ENCODE measurements around the gene SFSWAP. TPM values are rescaled to one million over a fixed set of nuclear protein-coding genes. Genes with fewer than 3 reads are reported as not detected.

Gene SFSWAP
- total RNA-seq, 1 experiment from 2014 or later: 23.7 TPM

DNA sequence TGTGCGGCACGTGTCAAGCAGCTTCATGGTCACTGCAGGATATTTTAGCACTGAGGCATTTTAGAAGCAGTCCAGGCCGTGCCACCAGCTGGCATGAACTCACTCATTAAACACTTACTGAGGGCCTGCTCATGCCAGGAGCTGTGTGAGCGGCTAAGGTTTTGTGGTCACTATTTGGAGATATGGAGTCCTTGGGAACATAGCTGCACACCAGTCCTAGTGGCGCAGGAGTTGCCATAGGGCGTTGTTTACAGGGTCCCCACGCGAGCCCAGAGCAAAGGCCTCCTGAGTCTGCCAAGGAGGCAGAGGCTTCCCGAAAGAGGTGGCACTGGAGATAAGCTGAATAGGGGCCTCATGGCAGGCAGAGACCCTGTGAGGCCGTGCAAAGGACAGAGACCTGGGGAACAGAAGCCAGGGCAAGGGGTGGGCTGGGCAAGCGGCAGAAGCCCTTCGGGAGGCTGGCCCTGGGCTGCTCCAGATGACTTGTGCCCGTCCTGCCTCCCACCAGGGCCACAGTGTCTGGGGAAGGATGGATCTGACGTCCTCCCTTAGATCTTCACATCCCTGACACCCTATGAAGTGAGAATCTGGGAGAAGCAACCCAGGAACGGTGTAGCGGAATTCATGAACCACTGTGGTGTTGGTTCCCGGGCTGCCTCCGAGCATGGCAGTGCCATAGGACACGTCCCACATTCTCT lies 38.9 kb downstream of the SFSWAP start:
- DNase-seq (ENCODE audit: low spot score): peak; percentile 32
- in situ Hi-C loops (cut with HindIII; ENCODE audit: low sequenced_read_pairs): no loop called here

- no peak for DNase-seq (ENCODE audit: low spot score)
Observed at GRCh38 chr12:131751335-131751734, 40.4 kb downstream of the SFSWAP start.

DNA sequence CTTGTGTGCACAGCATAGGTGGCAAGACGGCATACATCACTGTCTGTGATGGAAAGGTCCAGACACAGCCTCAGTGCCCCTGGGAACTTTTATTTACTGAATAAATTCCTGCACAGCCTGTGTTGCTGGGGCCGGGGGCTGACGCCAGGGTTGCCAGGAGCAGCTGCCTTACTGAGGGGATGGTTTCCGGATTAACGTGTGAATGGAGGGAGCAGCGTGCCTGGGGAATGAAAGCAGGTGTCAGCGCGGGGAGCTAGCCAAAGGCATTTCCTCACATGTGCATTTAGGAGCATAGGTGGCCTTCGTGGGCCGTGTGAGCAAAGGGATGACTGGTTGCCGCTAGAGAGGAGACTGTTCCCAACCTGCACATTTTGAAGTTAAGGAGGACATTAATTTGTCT lies 41.6 kb downstream of the SFSWAP start:
- no peak for DNase-seq (ENCODE audit: low spot score)

More at GRCh38 chr12:131751335-131751734, 40.4 kb downstream of the SFSWAP start:
- in situ Hi-C loops (cut with HindIII; ENCODE audit: low sequenced_read_pairs): no loop called here

DNA sequence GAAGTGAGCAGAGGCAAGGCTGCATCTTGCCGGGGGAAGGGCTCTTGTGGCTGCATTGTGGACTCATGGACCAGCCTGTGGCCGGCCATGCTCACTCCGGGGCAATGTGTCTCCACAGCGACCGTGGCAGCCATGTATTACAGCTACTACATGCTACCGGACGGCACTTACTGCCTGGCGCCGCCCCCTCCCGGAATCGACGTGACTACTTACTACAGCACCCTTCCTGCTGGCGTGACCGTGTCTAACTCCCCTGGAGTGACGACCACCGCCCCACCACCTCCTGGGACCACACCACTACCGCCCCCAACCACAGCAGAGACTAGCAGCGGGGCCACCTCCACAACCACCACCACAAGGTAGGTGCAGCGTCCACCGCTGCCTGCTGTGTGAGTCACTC lies 42.1 kb downstream of the SFSWAP start:
- in situ Hi-C loops (cut with HindIII; ENCODE audit: low sequenced_read_pairs): no loop called here
- no peak for DNase-seq (ENCODE audit: low spot score)

More for the DNA sequence above, 41.6 kb downstream of the SFSWAP start:
- in situ Hi-C loops (cut with HindIII; ENCODE audit: low sequenced_read_pairs): no loop called here

GRCh38 chr12:131753757-131754156 lies 42.9 kb downstream of the SFSWAP start:
- in situ Hi-C loops (cut with HindIII; ENCODE audit: low sequenced_read_pairs): no loop called here
- no peak for DNase-seq (ENCODE audit: low spot score)

DNA sequence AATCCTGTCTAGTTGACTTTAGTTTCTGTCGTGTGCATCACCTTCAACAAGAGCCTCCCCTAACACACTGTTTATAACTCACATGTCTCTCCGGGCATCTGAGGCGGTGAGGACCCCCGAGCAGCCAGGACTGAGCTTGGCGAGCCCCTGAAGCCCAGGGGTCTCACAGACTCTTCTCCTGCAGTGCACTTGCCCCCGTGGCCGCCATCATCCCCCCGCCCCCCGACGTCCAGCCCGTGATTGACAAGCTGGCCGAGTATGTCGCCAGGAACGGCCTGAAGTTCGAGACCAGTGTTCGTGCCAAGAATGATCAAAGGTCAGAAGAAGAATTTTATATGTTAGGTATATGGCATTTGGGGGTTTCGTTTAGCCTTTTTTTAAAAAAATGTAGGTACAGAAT lies 43.3 kb downstream of the SFSWAP start:
- in situ Hi-C loops (cut with HindIII; ENCODE audit: low sequenced_read_pairs): no loop called here
- DNase-seq (ENCODE audit: low spot score): no peak

DNA sequence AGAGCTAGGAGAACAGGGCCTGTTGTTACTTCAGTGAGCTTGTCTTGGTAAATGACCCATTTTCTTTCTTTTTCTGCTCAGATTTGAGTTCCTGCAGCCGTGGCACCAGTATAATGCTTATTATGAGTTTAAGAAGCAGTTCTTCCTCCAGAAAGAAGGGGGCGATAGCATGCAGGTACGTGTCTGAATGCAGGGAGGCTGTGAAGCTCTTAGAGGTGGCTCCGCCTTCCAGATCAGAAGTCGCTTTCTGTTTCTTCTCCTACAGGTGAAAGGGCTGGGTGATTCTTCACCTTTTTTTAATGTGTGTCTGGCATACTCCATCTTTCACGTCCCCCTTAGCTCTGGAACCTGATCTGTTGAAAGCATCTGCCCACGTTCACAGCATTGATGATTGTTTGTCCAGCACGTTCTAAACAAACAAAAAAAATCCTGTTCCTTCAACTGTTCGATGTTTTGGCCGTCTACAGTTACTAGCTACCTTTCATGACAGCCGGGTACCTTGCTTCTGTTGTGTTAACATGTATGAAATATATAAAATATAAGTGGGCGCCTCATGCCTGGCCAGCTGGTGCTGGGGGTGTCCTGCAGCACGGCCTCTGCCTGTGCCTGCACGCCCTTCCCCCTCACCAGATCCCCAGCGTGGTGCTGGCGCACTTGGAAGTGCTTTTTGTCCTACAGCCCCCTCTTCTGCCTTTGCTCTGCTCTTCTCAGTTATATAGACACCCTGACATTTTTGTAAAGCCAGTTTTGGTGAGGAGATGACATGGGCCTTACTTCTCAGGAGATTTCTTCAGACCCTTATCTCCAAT lies 44.6 kb downstream of the SFSWAP start:
- in situ Hi-C loops (cut with HindIII; ENCODE audit: low sequenced_read_pairs): no loop called here
- DNase-seq (ENCODE audit: low spot score): no peak

GRCh38 chr12:131756441-131756840 lies 45.6 kb downstream of the SFSWAP start:
- DNase-seq (ENCODE audit: low spot score): no peak
- in situ Hi-C loops (cut with HindIII; ENCODE audit: low sequenced_read_pairs): no loop called here

DNA sequence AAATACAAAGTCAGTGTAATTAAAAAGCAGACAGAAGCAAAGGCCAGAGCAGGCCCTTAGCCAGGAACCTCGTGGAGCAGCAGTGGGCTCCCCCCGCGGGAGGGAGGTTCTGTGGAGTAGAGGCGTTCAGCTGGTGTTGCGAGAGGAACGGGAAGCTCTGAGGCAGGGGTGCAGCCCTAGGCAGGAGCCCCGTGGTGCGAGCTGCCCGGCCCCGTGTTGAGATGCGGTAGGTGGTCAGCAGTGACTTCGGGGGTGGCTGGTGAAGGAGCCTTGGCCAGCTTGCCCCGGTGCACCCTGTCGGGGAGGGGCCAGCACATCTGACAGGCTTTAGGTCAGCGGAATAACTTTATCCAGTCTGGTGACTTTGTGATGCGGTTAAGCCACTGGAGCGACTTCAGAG lies 46.2 kb downstream of the SFSWAP start:
- in situ Hi-C loops (cut with HindIII; ENCODE audit: low sequenced_read_pairs): no loop called here
- no peak for DNase-seq (ENCODE audit: low spot score)

- in situ Hi-C loops (cut with HindIII; ENCODE audit: low sequenced_read_pairs): no loop called here
- no peak for DNase-seq (ENCODE audit: low spot score)
Observed at GRCh38 chr12:131758016-131758739, 47.3 kb downstream of the SFSWAP start.

DNA sequence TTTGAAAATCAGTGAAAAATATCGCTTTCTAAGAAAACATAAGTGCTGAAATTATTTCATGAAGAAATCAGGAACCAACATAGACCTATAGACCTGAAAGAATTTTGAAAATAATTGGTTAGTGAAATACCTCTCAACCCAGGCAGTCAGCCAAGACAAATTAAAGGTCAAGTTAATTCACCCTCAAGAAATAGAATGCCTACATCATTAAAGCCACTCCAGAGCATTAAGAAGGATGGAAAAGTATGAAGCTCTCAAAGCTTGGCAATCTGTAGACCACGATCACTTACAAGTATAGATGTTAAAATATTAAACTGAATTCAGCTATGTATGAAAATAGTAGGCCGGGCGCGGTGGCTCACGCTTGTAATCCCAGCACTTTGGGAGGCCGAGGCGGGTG lies 48.3 kb downstream of the SFSWAP start:
- DNase-seq (ENCODE audit: low spot score): no peak
- in situ Hi-C loops (cut with HindIII; ENCODE audit: low sequenced_read_pairs): no loop called here

- no peak for DNase-seq (ENCODE audit: low spot score)
- in situ Hi-C loops (cut with HindIII; ENCODE audit: low sequenced_read_pairs): no loop called here
Observed at GRCh38 chr12:131761638-131762037, 50.7 kb downstream of the SFSWAP start.

GRCh38 chr12:131764738-131765137 lies 53.8 kb downstream of the SFSWAP start:
- in situ Hi-C loops (cut with HindIII; ENCODE audit: low sequenced_read_pairs): no loop called here
- DNase-seq (ENCODE audit: low spot score): no peak

DNA sequence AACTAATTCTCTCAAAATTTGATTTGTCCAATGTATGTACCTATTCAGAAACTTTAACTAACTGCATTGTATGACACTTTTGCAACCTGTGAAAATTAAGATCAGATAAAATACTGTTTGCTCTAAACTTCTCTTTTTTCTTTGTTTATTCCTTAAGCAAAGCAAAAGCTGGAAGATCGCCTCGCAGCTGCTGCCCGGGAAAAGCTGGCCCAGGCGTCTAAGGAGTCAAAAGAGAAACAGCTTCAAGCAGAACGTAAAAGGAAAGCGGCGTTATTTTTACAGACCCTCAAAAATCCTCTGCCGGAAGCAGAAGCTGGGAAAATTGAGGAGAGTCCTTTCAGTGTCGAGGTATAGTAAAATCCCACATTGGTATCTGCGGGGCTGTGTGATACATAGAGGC lies 55.1 kb downstream of the SFSWAP start:
- no peak for DNase-seq (ENCODE audit: low spot score)
- in situ Hi-C loops (cut with HindIII; ENCODE audit: low sequenced_read_pairs): no loop called here

- no peak for DNase-seq (ENCODE audit: low spot score)
- in situ Hi-C loops (cut with HindIII; ENCODE audit: low sequenced_read_pairs): no loop called here
Observed at GRCh38 chr12:131766382-131767107, 55.7 kb downstream of the SFSWAP start.

DNA sequence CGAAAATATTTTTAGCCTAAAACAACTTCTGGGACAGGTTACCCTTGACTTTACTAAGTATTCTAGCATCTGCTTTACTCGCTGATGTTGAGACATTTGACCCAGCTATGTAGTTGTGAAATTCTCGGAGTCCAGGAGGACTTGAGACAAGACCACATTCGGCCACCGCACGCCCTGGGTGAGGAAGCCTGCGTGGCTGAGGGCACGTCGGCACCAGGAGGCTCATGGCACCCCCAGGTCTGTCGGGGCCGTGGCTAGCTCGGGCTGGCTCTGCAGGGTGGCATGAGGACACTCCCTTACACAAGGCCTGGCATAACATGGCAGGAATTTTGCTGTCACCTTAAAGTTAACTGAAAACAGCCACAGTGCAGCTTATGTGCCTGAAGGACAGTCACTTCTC lies 59.2 kb downstream of the SFSWAP start:
- in situ Hi-C loops (cut with HindIII; ENCODE audit: low sequenced_read_pairs): no loop called here

DNA sequence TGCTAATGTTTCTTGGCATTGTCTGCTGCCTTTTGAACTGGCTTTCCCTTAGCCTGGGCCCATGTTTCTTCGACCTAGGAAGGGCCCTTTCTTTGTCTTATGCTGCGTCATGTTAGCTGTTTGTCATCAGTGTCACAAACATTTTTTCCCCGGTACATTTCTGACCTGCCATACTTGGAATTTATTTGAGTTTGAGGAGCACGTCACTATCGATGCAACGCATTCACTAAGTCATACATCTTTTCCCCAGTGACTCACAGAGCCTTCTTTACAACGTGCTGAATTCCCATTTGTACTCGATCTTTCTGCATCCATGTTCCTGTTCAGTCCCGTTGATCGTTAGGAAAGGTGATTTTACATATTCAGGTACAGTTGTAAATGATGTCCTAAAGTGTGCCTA lies 61.1 kb downstream of the SFSWAP start:
- in situ Hi-C loops (cut with HindIII; ENCODE audit: low sequenced_read_pairs): no loop called here
- DNase-seq (ENCODE audit: low spot score): no peak

More for the DNA sequence above, 59.2 kb downstream of the SFSWAP start:
- no peak for DNase-seq (ENCODE audit: low spot score)

DNA sequence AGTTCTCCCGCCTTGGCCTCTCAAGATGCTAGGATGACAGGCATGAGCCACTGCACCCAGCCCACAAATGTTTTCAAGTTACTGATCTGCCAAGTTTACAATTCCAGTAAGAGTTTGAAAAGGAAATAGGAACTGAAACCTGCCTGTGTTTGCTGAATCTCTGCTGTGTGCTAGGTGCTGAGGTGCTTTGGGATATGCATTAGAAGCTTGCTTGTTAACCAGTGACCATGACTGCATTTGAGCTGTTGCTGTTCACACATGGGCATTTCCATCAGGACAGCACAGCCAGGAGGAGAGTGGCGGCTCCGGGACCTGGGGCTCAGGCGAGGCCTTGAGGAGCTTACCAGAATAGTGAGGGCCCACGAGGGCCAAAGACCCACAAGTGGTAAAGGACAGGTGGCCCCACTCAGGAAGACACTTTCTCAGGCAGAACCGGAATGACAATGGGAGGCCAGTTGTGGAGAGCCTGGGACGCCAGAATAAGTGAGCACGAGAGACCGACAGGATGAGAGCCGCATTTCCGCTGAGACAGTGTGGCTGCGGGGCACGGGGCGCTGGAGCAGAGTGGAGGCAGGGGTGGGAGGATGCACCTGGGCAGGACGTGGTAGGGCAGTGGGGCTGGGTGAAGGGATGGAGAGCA lies 62.8 kb downstream of the SFSWAP start:
- in situ Hi-C loops (cut with HindIII; ENCODE audit: low sequenced_read_pairs): no loop called here
- no peak for DNase-seq (ENCODE audit: low spot score)

Measured in G401 (cell line).